Neural cell (in vitro differentiated cells): ENCODE data around the gene NKAIN2. TPM values are rescaled to one million over a fixed set of nuclear protein-coding genes. Genes with fewer than 3 reads are reported as not detected.

Experiments
- H2AFZ ChIP-seq: fragments of 200-600, 300-800 bp; sonication (generic), shearing (Covaris generic); 2 replicates; pipeline ENCODE4 v1.6.0; 2014; ENCODE audit warnings: low read depth, mild to moderate bottlenecking, antibody characterized with exemption, low read length, moderate library complexity
- H3F3A ChIP-seq: fragments of 200-600 bp; shearing (Covaris generic); 2 replicates; pipeline ENCODE4 v1.6.1; 2016; ENCODE audit warnings: mild to moderate bottlenecking, moderate library complexity, mixed read lengths, antibody characterized with exemption, low read length; ENCODE audit not compliant: insufficient read depth, poor library complexity, severe bottlenecking
- H3K27ac ChIP-seq: fragments of 200-600, 300-800 bp; sonication (generic), shearing (Covaris generic); 2 replicates; pipeline ENCODE4 v1.5.1; 2014; ENCODE audit warnings: mild to moderate bottlenecking, low read length, moderate library complexity
- H3K27me3 ChIP-seq: fragments of 300-800, 200-600 bp; sonication (generic), shearing (Covaris generic); 2 replicates; pipeline ENCODE4 v1.6.0; 2014; ENCODE audit warnings: mild to moderate bottlenecking, low read depth, low read length, moderate library complexity; ENCODE audit not compliant: insufficient read depth
- H3K36me3 ChIP-seq: fragments of 300-800, 200-600 bp; sonication (generic), shearing (Covaris generic); 2 replicates; pipeline ENCODE4 v1.5.1; 2014; ENCODE audit warnings: mild to moderate bottlenecking, antibody characterized with exemption, low read length, moderate library complexity; ENCODE audit not compliant: insufficient read depth
- H3K4me2 ChIP-seq: fragments of 300-800, 200-600 bp; sonication (generic), shearing (Covaris generic); 2 replicates; pipeline ENCODE4 v1.6.0; 2014; ENCODE audit warnings: mild to moderate bottlenecking, low read length
- H3K4me3 ChIP-seq: fragments of 300-800, 200-600 bp; sonication (generic), shearing (Covaris generic); 2 replicates; pipeline ENCODE4 v1.5.1; 2014; ENCODE audit warnings: mild to moderate bottlenecking, low read length, moderate library complexity
- H3K79me2 ChIP-seq: fragments of 200-600 bp; shearing (Covaris generic); replicated peaks from 2 replicates; pipeline ENCODE4 v1.6.0; 2014; ENCODE audit warnings: mild to moderate bottlenecking, low read length, moderate library complexity; ENCODE audit not compliant: insufficient read depth
- H3K9ac ChIP-seq: fragments of 300-800, 200-600 bp; sonication (generic), shearing (Covaris generic); 2 replicates; pipeline ENCODE4 v1.6.1; 2016; ENCODE audit warnings: mild to moderate bottlenecking, low read length, mixed read lengths
- H3K9me2 ChIP-seq: fragments of 200-600 bp; shearing (Covaris generic); 2 replicates; pipeline ENCODE4 v1.6.1; 2016; ENCODE audit warnings: mild to moderate bottlenecking, low read length, mixed read lengths; ENCODE audit not compliant: insufficient read depth
- H3K9me3 ChIP-seq: fragments of 200-600, 300-800 bp; sonication (generic), shearing (Covaris generic); 2 replicates; pipeline ENCODE4 v1.6.1; 2016; ENCODE audit warnings: mild to moderate bottlenecking, mixed run types, low read length, moderate library complexity, mixed read lengths
- H4K20me1 ChIP-seq: fragments of 200-600 bp; shearing (Covaris generic); 2 replicates; pipeline ENCODE4 v1.6.1; 2016; ENCODE audit warnings: mild to moderate bottlenecking, mixed run types; ENCODE audit not compliant: insufficient read depth
- CTCF ChIP-seq: fragments of 450-650 bp; IDR thresholded peaks from 2 replicates; pipeline ENCODE4 v1.5.1; 2014; ENCODE audit warnings: antibody characterized with exemption, mild to moderate bottlenecking, moderate library complexity; ENCODE audit not compliant: poor library complexity, severe bottlenecking
- EP300 ChIP-seq: fragments of 450-650 bp; conservative IDR thresholded peaks from 2 replicates; pipeline ENCODE4 v1.6.1; 2014; ENCODE audit warnings: antibody characterized with exemption, mild to moderate bottlenecking, moderate library complexity; ENCODE audit not compliant: poor library complexity, severe bottlenecking
- EZH2 ChIP-seq: fragments of 200-600, 300-800 bp; shearing (Covaris generic), sonication (generic); IDR thresholded peaks from 2 replicates; pipeline ENCODE4 v1.6.1; 2014; ENCODE audit warnings: antibody characterized with exemption, low read length, borderline replicate concordance, mild to moderate bottlenecking; ENCODE audit not compliant: insufficient read depth, poor library complexity, severe bottlenecking
- MXI1 ChIP-seq: fragments of 450-650 bp; conservative IDR thresholded peaks from 2 replicates; pipeline ENCODE4 v1.6.1; 2014; ENCODE audit warnings: antibody characterized with exemption, mild to moderate bottlenecking; ENCODE audit not compliant: poor library complexity, severe bottlenecking
- POLR2AphosphoS5 ChIP-seq: IDR thresholded peaks from 2 replicates; pipeline ENCODE4 v1.6.1; 2012
- RAD21 ChIP-seq: fragments of 450-650 bp; conservative IDR thresholded peaks from 2 replicates; pipeline ENCODE4 v1.6.1; 2014; ENCODE audit warnings: antibody characterized with exemption, mild to moderate bottlenecking, moderate library complexity
- REST ChIP-seq: IDR thresholded peaks from 2 replicates; pipeline ENCODE4 v1.6.1; 2012; ENCODE audit warnings: borderline replicate concordance
- SMC3 ChIP-seq: fragments of 450-650 bp; conservative IDR thresholded peaks from 2 replicates; pipeline ENCODE4 v1.6.1; 2014; ENCODE audit warnings: antibody characterized with exemption, mild to moderate bottlenecking, moderate library complexity; ENCODE audit not compliant: poor library complexity
- TAF1 ChIP-seq: IDR thresholded peaks from 2 replicates; pipeline ENCODE4 v1.6.1; 2012; ENCODE audit warnings: low read depth
- polyA plus RNA-seq: library from polyadenylated mRNA; depleted of rRNA; stranded (reverse); fragments of >200 nt; gene quantifications from 2 replicates; pipeline ENCODE4 v1.2.3, GENCODE V29; 2014

NKAIN2 gene
- polyA plus RNA-seq, 1 donor from 2014 or later: 23.2 TPM

- Histone ChIP-seq H3K9me3 (no peaks in the 10 kb centered on the region), H3K79me2 (no peaks in the 10 kb centered on the region), H4K20me1 (no peaks in the 10 kb centered on the region), H3K9me2 (no peaks in the 10 kb centered on the region), H3K27me3 (no peaks in the 10 kb centered on the region), H3K36me3 (no peaks in the 10 kb centered on the region), H3K27ac (no peak overlapping the region), H3K4me2 (no peak overlapping the region), H3F3A (no peaks in the 10 kb centered on the region), H3K4me3 (no peak overlapping the region), H2AFZ (no peak overlapping the region), H3K9ac (no peak overlapping the region)
- TF ChIP-seq RAD21 (no peak), CTCF (no peak), EP300 (no peak), MXI1 (no peak), REST (no peak), TAF1 (no peak), SMC3 (no peak), POLR2AphosphoS5 (no peak), EZH2 (no peak)
Measured at GRCh38 chr6:123859291-123859690, 55.6 kb downstream of the NKAIN2 start.

GRCh38 chr6:123869334-123869733 lies 65.7 kb downstream of the NKAIN2 start:
- H3K79me2 ChIP-seq: no peaks in the 10 kb centered on the region
- no peak overlapping the region for H2AFZ ChIP-seq
- H3K27ac ChIP-seq: peak overlapping the region; percentile 14
- H3K36me3 ChIP-seq: no peaks in the 10 kb centered on the region
- no peaks in the 10 kb centered on the region for H4K20me1 ChIP-seq
- TF ChIP-seq MXI1 (no peak), EZH2 (no peak), SMC3 (no peak), TAF1 (no peak), CTCF (no peak), EP300 (peak; percentile 22), REST (no peak), RAD21 (no peak), POLR2AphosphoS5 (peak; percentile 25)
- H3K9me3 ChIP-seq: no peaks in the 10 kb centered on the region
- peak overlapping the region; percentile 22 for H3K4me2 ChIP-seq
- H3K9me2 ChIP-seq: no peaks in the 10 kb centered on the region
- peak overlapping the region; percentile 17 for H3K4me3 ChIP-seq
- H3F3A ChIP-seq: no peaks in the 10 kb centered on the region
- no peak overlapping the region for H3K9ac ChIP-seq
- no peaks in the 10 kb centered on the region for H3K27me3 ChIP-seq
